SHP77 treated with DMSO at 0.1 percent for 48 hours (cell line): ENCODE results near the gene WAS.
"Not testable (repeated sequence)": the region's sequence is repeated elsewhere in the genome, so short reads cannot be mapped to it uniquely, and the experiment has no call there.

Source experiments
- DNase-seq: peaks from one replicate; lab custom pipeline; 2025; lab: John Stamatoyannopoulos, UW

Gene WAS

GRCh38 chrX:48685416-48685815 is 1.8 kb downstream of the WAS start:
- DNase-seq: no peak

GRCh38 chrX:48688531-48689150 is 5.0 kb downstream of the WAS start:
- no peak for DNase-seq

GRCh38 chrX:48689208-48689920 is 5.8 kb downstream of the WAS start:
- DNase-seq: no peak

GRCh38 chrX:48691746-48692145 is 8.1 kb downstream of the WAS start:
- not testable (repeated sequence) for DNase-seq

GRCh38 chrX:48694776-48695533 is 11.4 kb downstream of the WAS start:
- DNase-seq: no peak

GRCh38 chrX:48695534-48695896 is 11.9 kb downstream of the WAS start:
- no peak for DNase-seq

- DNase-seq: no peak
These were observed 12.3 kb downstream of the WAS start for GRCh38 chrX:48695925-48696300.

GRCh38 chrX:48696301-48696908 is 12.8 kb downstream of the WAS start, which contains the start of gene SUV39H1:
TSS of gene SUV39H1 (plus strand) at chrX:48696734. CDS start at chrX:48696785, 51 bp downstream.
- DNase-seq: peak; percentile 61

- no peak for DNase-seq
These were observed 13.5 kb downstream of the WAS start for GRCh38 chrX:48696909-48697727.

- no peak for DNase-seq
These were observed 14.7 kb downstream of the WAS start for GRCh38 chrX:48698306-48698705.

GRCh38 chrX:48700246-48700645 is 16.6 kb downstream of the WAS start:
- DNase-seq: no peak

GRCh38 chrX:48700951-48701653 is 17.5 kb downstream of the WAS start:
- DNase-seq: no peak

GRCh38 chrX:48702032-48702431 is 18.4 kb downstream of the WAS start:
- DNase-seq: no peak

- DNase-seq: no peak
These were observed 19.1 kb downstream of the WAS start for GRCh38 chrX:48702716-48703115.

- no peak for DNase-seq
These were observed 19.6 kb downstream of the WAS start for GRCh38 chrX:48703228-48703627.

GRCh38 chrX:48703642-48704481 is 20.3 kb downstream of the WAS start:
- DNase-seq: no peak

GRCh38 chrX:48705871-48706270 is 22.3 kb downstream of the WAS start:
- DNase-seq: no peak

- no peak for DNase-seq
These were observed 26.0 kb downstream of the WAS start for GRCh38 chrX:48709522-48710112.

GRCh38 chrX:48711162-48711928 is 27.7 kb downstream of the WAS start:
- no peak for DNase-seq
